NK-92 (cell line): ENCODE measurements around the gene PATL2.
"Not testable (repeated sequence)": the region's sequence is repeated elsewhere in the genome, so short reads cannot be mapped to it uniquely, and the experiment has no call there.

Experiments
- DNase-seq: peaks from one replicate; lab custom pipeline; 2025; ENCODE audit not compliant: unreplicated experiment; lab: John Stamatoyannopoulos, UW

The PATL2 gene

GRCh38 chr15:44692659-44693058 lies 18.5 kb downstream of the PATL2 start:
- DNase-seq: no peak

GRCh38 chr15:44690245-44690644 lies 20.9 kb downstream of the PATL2 start:
- not testable (repeated sequence) for DNase-seq

GRCh38 chr15:44689318-44689717 lies 21.8 kb downstream of the PATL2 start:
- not testable (repeated sequence) for DNase-seq

DNA sequence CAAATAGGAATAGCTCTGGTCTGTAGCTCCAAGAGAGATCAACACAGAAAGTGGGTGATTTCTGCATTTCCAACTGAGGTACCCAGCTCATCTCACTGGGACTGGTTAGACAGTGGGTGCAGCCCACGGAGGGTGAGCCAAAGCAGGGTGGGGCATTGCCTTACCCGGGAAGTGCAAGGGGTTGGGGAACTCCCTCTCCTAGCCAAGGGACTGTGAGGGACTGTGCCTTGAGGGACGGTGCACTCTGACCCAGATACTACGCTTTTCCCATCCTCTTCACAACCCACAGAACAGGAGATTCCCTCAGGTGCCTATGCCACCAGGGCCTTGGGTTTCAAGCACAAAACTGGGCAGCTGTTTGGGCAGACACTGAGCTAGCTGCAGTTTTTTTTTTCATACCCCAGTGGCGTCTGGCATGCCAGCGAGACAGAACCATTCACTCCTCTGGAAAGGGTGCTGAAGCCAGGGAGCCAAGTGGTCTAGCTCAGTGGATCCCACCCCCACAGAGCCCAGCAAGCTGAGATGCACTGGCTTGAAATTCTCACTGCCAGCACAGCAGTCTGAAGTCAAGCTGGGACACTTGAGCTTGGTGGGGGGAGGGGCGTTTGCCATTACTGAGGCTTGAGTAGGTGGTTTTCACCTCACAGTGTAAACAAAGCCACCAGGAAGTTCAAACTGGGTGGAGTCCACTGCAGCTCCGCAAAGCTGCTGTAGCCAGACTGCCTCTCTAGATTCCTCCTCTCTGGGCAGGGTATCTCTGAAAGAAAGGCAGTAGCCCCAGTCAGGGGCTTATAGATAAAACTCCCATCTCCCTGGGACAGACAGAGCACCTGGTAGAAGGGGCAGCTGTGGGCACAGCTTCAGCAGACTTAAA lies 28.1 kb downstream of the PATL2 start:
- DNase-seq: not testable (repeated sequence)

DNA sequence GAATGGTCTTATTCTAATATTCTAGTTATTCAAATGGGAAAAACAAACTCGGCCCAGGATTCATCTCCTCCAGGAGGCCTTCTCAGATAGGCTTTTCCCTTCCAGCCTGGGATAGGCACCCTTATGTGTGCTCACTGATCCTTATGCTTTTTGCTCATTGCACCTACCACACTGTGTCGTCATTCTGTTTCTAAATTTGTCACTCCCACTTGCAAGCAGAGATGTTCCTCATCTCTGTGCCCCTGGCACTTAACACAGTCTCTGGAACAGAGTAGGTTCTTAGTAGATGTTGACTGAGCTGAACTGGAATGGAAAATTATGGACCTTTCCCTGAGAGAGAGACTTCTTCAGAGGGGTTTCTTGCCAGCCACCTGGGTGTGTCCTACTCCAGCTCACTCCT lies 28.9 kb downstream of the PATL2 start:
- no peak for DNase-seq

GRCh38 chr15:44676676-44677075 lies 34.4 kb downstream of the PATL2 start:
- no peak for DNase-seq

GRCh38 chr15:44675911-44676310 lies 35.2 kb downstream of the PATL2 start:
- DNase-seq: no peak

GRCh38 chr15:44673639-44674038 lies 37.5 kb downstream of the PATL2 start:
- no peak for DNase-seq

- no peak for DNase-seq
Observed at GRCh38 chr15:44670087-44670950, 40.8 kb downstream of the PATL2 start.

GRCh38 chr15:44668921-44669320 lies 42.2 kb downstream of the PATL2 start:
- DNase-seq: no peak

- no peak for DNase-seq
Observed at GRCh38 chr15:44667039-44667360, 44.1 kb downstream of the PATL2 start.

DNA sequence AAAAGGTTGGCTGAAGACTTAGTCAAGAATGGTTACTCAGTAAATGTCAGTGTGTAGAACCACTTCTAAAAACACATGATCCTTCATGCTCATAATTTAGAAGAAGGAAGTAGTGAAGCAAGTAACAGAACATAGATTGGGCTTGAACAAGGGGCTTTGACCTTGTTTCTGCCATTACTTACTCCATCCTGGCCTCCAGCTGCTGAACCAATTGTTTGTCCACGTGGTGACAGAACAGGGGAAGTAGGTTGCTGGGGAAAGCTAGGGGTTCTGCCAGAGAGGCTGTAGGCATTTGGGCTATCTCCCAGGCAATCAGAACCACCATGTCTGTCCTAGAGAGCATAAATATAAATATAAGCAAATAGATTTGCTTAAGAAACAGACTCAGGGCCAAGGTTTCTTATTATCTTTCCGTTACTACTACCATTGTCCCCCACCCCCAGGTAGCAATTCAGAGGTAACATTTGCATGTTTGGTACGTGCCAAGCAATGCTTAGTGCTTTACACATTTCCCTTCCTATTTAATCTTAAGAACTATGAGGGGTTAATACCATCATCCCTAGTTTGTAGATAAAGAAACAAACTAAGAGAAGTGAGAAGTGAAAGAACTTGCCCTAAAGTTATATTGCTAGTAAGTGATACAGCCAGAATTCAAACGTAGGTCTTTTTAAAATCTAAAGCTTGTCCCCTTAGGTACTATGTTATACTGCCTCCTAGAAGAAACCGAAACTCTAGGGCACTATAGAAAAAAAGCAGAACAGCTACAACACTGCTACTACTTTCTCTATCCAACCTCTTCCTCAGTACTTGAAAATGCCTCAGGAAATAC lies 44.7 kb downstream of the PATL2 start:
- DNase-seq: no peak

GRCh38 chr15:44663410-44664308 lies 47.5 kb downstream of the PATL2 start, which contains the start of gene SPG11:
Gene SPG11 (minus strand): TSS chr15:44663662. CDS start chr15:44663647, 15 bp downstream.
- DNase-seq: peak; percentile 74

DNA sequence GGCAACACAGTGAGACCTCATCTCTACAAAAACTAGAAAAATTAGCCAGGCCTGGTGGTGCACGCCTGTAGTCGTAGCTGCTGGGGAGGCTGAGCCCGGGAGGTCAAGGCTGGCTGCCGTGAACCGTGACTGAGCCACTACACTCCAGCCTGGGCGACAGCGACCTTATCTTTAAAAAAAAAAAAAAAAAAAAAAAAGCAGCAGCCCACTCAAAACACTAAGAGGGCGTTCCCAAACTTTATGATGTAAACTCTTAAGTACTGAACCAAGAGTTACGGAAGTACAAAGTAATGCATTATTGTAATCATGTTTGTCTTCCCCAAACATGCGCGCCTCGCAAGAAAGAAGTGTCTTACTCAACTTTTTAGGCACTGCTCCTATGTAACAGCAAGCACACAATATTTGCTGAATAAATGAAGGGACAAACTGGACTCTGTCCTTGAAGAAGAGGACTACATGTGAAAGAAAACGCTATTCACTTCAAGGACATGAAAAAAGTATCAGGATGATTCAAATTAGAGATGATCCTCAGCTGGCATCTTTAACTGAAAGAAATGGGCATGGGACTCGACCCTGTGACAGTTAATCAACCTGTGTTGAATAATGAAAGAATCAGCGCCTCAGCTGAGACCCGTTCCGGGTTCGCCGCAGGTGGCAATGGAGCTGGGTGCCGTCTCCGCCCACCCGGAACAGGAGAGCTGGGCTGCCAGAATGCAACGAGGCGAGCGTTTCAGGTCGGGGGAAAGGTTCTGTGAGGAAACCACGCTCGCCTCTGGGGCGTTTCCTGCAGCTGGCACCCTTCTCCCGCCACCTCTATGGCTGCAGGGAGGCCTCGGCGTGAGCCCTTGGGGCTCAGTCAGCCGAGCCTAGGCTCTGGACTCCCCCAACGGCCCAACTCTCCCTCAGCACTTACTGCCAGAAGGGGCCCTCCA lies 48.4 kb downstream of the PATL2 start:
- peak; percentile 23 for DNase-seq

GRCh38 chr15:44661576-44661975 lies 49.5 kb downstream of the PATL2 start:
- DNase-seq: no peak

- DNase-seq: no peak
Observed at GRCh38 chr15:44659056-44659455, 52.1 kb downstream of the PATL2 start.

- no peak for DNase-seq
Observed at GRCh38 chr15:44657378-44657777, 53.7 kb downstream of the PATL2 start.

DNA sequence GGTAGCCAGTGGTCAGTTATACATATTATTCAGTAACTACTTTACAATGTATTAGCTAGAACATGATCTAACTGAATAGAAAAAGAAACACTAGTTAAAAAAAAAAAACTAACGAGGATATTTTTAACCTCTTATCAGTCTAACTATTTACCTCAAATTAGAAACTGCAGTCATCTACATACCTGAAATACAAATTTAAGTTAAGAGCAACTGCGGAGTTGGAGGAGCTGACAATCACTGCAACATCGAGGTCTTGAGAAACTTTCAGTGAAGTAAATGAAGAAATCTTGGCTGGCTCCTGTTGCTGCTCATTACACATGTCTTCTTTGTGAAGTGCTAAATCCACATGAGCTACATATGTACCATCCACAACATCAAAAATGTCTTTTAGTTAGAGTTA lies 54.2 kb downstream of the PATL2 start:
- DNase-seq: no peak

DNA sequence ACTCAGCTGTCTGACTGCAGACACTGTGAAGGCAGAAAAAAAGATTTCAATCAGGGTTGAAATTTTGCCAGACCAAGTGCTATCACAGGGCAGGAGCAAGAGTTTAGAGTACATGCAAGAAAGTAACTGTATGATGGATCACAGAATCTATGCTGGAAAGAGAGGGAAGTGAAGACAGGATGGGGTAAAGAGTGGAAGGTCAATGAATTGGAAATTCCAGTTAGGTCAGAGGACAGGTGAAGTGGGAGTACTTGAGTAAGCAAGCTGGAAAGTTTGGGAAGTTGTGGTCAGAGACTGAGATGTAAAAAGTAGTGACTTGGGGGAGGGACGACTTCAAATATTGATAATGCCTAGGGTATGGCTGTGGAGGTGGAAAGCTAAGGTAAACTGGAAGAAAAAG lies 54.8 kb downstream of the PATL2 start:
- DNase-seq: no peak
